GM11168 (cell line): Measurements from ENCODE around the gene CFAP69.

ENCODE experiments used
- in situ Hi-C: fragments of 300-500 bp; cut with MboI; formaldehyde crosslinking; loops from one replicate; pipeline ENCODE4 v1.12.0; 2022; ENCODE audit warnings: low sequenced_read_pairs; ENCODE audit not compliant: unreplicated experiment

CFAP69 gene

DNA sequence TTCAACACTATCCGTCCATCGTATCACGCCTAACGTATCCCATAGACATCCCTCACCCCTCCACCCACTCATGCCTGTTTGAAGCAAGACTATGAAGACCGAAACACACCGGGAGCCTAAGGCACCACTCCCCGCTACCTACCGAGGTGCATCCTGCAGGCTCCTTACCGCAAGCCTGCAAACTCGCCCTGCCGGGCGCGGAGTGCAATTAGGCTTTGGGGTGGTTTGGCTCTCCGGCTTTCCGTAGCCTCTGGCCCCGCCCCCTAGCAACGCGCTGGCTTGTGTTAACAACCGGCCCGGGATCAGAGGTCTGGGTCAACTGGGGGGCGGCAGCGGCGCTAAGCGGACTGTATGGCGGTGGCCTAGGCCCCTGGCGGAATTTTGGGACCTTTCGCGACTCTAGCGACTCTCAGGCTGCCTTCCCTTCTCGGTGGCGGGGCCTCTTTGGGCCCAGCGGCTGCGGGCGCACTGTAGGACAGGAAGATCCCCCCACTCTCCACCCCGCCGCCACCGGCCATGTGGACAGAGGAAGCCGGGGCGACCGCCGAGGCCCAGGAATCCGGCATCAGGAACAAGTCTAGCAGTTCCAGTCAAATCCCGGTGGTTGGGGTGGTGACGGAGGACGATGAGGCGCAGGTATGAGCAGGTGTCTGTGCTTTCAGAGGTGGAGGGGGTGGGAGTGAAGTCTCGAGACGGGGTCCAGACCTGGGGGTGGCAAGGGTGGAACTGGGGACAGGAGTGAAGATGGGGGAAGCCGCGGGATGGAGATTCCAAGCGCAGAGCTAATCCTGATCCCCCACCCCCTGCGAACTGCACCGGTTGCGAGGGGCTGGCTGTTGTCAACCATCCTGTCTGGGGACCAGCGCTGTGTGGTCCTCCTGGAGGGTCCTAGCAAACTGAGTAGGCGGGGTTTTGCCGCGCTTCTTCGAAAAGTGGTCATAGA lies at the start of gene CFAP69:
TSS of gene CFAP69 (plus strand) at position 266 of the 943 bp plus-strand sequence. CDS start at position 517, 251 bp downstream.
- in situ Hi-C loops: no loop called here

DNA sequence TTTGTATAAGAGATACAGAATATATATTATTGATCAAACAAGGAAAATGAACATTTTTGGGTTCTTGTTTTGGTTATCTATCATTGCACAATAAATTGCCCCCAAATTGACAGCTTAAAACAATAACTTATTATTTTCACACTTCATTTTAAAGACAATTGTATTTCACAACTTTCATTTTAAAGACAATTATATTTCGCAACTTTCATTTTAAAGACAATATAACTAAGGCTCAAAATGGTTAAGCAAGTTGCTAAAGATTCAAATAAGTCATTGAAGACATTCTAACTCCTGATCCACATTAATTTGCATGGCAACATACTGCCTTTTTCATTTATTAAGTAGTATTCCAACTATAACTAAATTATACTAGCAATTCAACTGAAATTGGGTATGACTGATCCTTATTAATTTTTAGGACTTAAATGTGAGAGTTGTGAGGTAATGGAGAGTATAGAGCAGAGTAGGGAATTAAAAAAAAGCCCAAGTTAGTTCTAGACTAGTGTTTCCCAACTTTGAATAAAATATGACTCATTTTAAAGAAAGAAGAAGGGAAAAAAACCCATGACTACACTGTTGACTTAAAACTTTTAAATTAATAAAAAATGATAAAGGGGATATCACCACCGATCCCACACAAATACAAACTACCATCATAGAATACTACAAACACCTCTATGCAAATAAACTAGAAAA lies 43.3 kb upstream of the CFAP69 start:
- in situ Hi-C loops: no loop called here

- in situ Hi-C loops: no loop called here
These were observed 37.0 kb upstream of the CFAP69 start for GRCh38 chr7:90207956-90208355.

DNA sequence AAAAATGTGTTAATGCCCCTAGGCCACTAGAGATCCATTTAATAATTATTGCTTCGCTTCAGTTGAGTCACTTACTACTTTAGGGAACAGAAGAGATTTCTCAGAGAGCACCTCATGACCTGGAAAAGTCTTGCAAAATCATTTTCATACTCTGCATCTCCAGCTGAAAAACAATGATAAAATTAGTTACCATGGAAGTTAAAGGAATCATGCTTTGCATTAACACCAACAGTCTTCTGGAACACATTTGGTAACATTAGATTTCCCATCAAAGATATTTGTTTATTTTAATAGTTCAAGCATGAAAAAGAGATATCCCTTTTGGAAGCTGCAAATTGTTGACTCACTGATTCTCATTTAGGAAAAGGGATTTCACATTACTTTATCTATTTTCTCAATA lies 35.2 kb upstream of the CFAP69 start:
- in situ Hi-C loops: no loop called here

GRCh38 chr7:90210475-90210874 lies 34.5 kb upstream of the CFAP69 start:
- in situ Hi-C loops: no loop called here

DNA sequence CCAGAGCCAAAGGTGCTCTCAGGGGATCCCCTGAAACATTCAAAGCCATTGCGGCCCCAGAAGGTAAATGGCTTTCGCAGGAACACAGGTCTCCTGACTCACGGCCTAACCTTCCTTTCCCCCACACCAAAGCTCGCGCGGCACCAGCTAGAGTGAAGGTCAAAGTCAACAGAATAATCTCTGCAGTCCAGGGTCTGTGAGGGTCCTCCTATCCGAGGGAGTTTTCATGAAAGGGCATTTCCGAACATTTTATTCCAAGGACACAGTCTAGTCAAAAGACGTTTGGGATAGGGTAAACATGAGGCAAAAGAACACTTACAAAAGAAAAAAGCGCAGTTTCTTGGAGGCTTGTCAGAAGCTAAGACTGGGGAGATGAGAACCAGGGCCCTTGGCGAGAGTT lies 34.0 kb upstream of the CFAP69 start:
- in situ Hi-C loops: no loop called here

GRCh38 chr7:90211391-90212148 lies 33.4 kb upstream of the CFAP69 start, which contains the start of gene STEAP2:
TSS of gene STEAP2 (plus strand) at chr7:90211740. CDS start at chr7:90225083, 13,343 bp downstream.
- in situ Hi-C loops: no loop called here

DNA sequence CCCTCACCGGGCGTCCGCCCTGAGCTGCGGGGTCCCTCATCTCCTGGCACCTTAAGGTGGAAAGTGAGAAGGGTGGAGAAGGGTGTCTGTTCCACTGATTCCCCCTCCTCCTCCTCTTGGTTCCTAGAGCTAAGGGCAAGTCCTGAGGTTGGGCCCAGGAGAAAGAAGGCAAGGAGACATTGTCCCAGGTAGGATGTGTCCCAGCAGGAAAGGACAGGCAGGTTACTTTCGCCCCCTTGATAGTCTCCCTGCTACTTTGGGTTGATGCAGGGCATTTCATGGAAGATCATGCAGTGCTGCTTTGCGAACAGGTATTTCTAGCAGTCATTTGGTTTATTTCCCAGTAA lies 32.9 kb upstream of the CFAP69 start:
- in situ Hi-C loops: no loop called here

DNA sequence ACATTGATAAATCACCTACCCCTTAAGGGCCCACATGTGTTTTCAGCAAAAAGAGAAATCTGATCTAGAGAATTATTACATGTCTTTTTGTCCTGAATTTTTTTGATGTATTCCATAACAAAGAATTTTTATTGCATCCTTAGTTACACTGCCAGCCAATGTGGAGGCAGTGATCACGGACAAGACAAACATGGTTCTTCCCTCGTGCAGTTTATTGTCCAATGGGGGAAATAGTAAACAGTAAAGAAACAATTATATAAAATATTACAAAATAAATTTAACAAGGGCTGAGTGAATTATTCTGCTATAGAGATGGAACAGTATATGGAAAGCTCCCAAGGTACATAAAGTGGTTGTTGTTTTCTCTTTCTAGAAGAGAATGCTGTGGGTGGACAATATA lies 31.5 kb upstream of the CFAP69 start:
- in situ Hi-C loops: no loop called here

GRCh38 chr7:90216080-90216674 lies 28.8 kb upstream of the CFAP69 start:
- in situ Hi-C loops: no loop called here

GRCh38 chr7:90216771-90217170 lies 28.2 kb upstream of the CFAP69 start:
- in situ Hi-C loops: no loop called here

GRCh38 chr7:90222390-90222789 lies 22.6 kb upstream of the CFAP69 start:
- in situ Hi-C loops: no loop called here

- in situ Hi-C loops: no loop called here
These were observed 21.9 kb upstream of the CFAP69 start for GRCh38 chr7:90222811-90223725.

DNA sequence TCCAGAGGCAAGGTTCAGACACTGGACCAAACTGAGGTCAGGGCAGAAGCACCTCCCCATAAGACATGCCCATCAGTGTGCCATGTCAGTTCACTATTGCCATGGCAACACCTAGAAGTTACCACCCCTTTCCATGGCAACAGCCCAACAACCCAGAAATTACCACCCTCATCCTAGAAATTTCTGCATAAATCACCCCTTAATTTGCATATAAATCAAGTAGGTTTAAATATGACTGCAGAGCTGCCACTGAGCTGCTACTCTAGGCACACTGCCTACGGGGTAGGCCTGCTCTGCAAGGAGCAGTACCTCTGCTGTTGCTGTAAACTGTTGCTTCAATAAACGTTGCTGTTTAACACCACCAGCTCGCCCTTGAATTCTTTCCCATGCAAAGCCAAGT lies 20.8 kb upstream of the CFAP69 start:
- in situ Hi-C loops: no loop called here

DNA sequence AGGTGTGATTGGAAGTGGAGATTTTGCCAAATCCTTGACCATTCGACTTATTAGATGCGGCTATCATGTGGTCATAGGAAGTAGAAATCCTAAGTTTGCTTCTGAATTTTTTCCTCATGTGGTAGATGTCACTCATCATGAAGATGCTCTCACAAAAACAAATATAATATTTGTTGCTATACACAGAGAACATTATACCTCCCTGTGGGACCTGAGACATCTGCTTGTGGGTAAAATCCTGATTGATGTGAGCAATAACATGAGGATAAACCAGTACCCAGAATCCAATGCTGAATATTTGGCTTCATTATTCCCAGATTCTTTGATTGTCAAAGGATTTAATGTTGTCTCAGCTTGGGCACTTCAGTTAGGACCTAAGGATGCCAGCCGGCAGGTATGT lies 19.8 kb upstream of the CFAP69 start:
- in situ Hi-C loops: no loop called here

DNA sequence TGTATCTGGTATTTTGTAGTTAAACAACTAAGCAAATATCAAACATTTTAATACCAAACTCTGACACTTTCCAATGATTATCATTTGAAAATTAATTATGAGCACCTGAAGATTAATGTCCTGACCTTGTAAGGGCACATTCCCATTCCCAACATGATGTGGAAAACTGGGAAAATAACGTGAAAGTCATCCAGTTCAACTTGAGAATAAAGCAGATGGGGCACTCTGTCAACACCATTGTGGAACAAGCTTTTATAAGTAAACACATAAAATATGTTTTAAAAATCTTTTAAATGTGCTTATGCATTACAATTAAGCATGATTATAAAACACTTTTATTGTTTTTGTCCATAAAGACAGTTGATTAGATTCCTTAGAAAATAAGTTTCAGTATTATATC lies 19.4 kb upstream of the CFAP69 start:
- in situ Hi-C loops: no loop called here

GRCh38 chr7:90227259-90227658 lies 17.7 kb upstream of the CFAP69 start:
- in situ Hi-C loops: no loop called here

DNA sequence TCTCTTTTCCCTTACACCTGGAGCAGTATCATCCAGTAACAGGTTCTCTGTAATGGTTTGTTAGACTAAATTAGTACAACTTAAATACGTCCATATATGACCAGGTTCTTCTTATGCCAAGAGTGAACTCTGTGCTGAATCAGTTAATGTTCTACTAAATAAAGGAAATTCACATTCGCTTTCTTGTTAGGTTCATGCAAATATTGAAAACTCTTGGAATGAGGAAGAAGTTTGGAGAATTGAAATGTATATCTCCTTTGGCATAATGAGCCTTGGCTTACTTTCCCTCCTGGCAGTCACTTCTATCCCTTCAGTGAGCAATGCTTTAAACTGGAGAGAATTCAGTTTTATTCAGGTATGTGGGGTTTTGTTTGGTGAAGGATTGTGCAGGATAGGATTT lies 15.3 kb upstream of the CFAP69 start:
- in situ Hi-C loops: no loop called here

GRCh38 chr7:90230834-90231233 lies 14.1 kb upstream of the CFAP69 start:
- in situ Hi-C loops: no loop called here
